Fibroblast of skin of right biceps (primary cell): ENCODE data around the gene FOXN4.

Experiments
- DNase-seq: peaks from one replicate; pipeline ENCODE4 v3.0.0-alpha.2; 2013

The FOXN4 gene

GRCh38 chr12:109278912-109279311, 30.2 kb downstream of the FOXN4 start:
- no peak for DNase-seq

GRCh38 chr12:109277899-109278762, 31.0 kb downstream of the FOXN4 start:
- DNase-seq, result peak; percentile 6

GRCh38 chr12:109277255-109277898, 31.7 kb downstream of the FOXN4 start:
- no peak for DNase-seq

GRCh38 chr12:109276160-109276559, 32.9 kb downstream of the FOXN4 start:
- DNase-seq, result no peak

GRCh38 chr12:109275173-109275572, 33.9 kb downstream of the FOXN4 start:
- no peak for DNase-seq

- no peak for DNase-seq
These were observed 34.7 kb downstream of the FOXN4 start for GRCh38 chr12:109274381-109274780.

GRCh38 chr12:109273354-109273753, 35.7 kb downstream of the FOXN4 start:
- DNase-seq, result no peak

- DNase-seq, result no peak
These were observed 37.7 kb downstream of the FOXN4 start for GRCh38 chr12:109271418-109271817.

- no peak for DNase-seq
These were observed 38.6 kb downstream of the FOXN4 start for GRCh38 chr12:109270494-109270893.

- DNase-seq, result no peak
These were observed 39.7 kb downstream of the FOXN4 start for GRCh38 chr12:109269428-109269827.

GRCh38 chr12:109268896-109269295, 40.2 kb downstream of the FOXN4 start:
- DNase-seq, result no peak

GRCh38 chr12:109267361-109267760, 41.7 kb downstream of the FOXN4 start:
- DNase-seq, result no peak

- DNase-seq, result no peak
These were observed 42.8 kb downstream of the FOXN4 start for GRCh38 chr12:109266106-109266879.

- DNase-seq, result no peak
These were observed 44.0 kb downstream of the FOXN4 start for GRCh38 chr12:109264943-109265650.

GRCh38 chr12:109264095-109264942, 44.8 kb downstream of the FOXN4 start:
- DNase-seq, result peak; percentile 58

GRCh38 chr12:109263439-109263838, 45.6 kb downstream of the FOXN4 start:
- no peak for DNase-seq

GRCh38 chr12:109261939-109262338, 47.1 kb downstream of the FOXN4 start:
- no peak for DNase-seq

GRCh38 chr12:109261087-109261486, 48.0 kb downstream of the FOXN4 start:
- no peak for DNase-seq

- DNase-seq, result no peak
These were observed 49.6 kb downstream of the FOXN4 start for GRCh38 chr12:109259545-109259895.

- DNase-seq, result no peak
These were observed 50.2 kb downstream of the FOXN4 start for GRCh38 chr12:109258607-109259544.

- no peak for DNase-seq
These were observed 50.9 kb downstream of the FOXN4 start for GRCh38 chr12:109258201-109258600.
